Measurements from ENCODE around the gene MEGF8.

DNA sequence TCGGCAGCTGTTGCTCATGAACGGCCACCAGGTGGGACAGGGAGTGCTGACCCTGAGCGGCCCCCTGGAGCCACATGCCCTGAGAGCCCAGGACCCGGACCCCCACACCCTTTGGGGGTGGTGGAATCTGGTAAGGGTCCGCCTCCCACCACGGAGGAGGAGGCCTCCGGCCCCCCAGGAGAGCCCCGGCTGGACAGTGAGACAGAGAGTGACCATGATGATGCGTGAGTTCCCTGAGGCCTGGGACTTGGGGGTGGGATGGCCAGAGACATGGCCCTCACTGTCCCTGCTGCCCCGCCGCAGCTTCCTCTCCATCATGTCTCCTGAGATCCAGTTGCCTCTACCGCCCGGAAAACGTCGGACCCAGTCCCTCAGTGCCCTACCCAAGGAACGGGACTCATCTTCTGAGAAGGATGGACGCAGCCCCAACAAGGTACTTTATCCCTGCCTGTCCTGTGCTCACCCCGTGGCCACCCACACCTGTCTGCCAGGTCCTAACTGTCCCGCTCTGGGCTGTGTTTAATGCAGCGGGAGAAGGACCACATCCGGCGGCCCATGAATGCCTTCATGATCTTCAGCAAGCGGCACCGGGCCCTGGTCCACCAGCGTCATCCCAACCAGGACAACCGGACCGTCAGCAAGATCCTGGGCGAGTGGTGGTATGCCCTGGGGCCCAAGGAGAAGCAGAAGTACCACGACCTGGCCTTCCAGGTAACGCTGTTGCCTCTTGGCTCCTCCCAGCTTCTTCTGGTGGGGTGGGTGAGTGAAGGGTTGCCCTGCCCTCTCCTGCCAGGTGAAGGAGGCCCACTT lies 38.2 kb upstream of the MEGF8 start:
- TF ChIP-seq, protein P1, sequence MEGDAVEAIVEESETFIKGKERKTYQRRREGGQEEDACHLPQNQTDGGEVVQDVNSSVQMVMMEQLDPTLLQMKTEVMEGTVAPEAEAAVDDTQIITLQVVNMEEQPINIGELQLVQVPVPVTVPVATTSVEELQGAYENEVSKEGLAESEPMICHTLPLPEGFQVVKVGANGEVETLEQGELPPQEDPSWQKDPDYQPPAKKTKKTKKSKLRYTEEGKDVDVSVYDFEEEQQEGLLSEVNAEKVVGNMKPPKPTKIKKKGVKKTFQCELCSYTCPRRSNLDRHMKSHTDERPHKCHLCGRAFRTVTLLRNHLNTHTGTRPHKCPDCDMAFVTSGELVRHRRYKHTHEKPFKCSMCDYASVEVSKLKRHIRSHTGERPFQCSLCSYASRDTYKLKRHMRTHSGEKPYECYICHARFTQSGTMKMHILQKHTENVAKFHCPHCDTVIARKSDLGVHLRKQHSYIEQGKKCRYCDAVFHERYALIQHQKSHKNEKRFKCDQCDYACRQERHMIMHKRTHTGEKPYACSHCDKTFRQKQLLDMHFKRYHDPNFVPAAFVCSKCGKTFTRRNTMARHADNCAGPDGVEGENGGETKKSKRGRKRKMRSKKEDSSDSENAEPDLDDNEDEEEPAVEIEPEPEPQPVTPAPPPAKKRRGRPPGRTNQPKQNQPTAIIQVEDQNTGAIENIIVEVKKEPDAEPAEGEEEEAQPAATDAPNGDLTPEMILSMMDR (IDR thresholded peaks at IDR 0.05; ENCODE audit: extremely low read depth in 1 of 2, insufficient read depth in 1 of 2, low read depth in 1 of 2, low read length in 2 of 2): no peak
- TF ChIP-seq EZH2 (IDR thresholded peaks at IDR 0.05; ENCODE audit: borderline replicate concordance, low read depth, low read length, severe bottlenecking) (no peak), MYC (IDR thresholded peaks at IDR 0.05; ENCODE audit: low read depth, low read length) (no peak), POLR2A (IDR thresholded peaks at IDR 0.05; ENCODE audit: low read depth, low read length) (no peak), JUN (IDR thresholded peaks at IDR 0.05; ENCODE audit: borderline replicate concordance, insufficient read depth, insufficient read length, low read depth) (no peak), POLR2AphosphoS5 (IDR thresholded peaks at IDR 0.05; ENCODE audit: insufficient read depth, low read depth, low read length) (no peak)

Measured in endothelial cell of umbilical vein (primary cell).